Stimulated activated CD4-positive, alpha-beta T cell treated with anti-CD3 and anti-CD28 coated beads, Interleukin-15, amount 100 ng/mL, for 1 hour (primary cell): ENCODE results near the gene CPLANE2.
"Not testable (repeated sequence)": the region's sequence is repeated elsewhere in the genome, so short reads cannot be mapped to it uniquely, and the experiment has no call there.

Experiments
- DNase-seq, 2 donors: peaks; one replicate each; pipeline ENCODE4 v3.0.0-alpha.2; 2020; ENCODE audit warnings: low read depth in 1 of 2, low spot score in 1 of 2

The CPLANE2 gene

DNA sequence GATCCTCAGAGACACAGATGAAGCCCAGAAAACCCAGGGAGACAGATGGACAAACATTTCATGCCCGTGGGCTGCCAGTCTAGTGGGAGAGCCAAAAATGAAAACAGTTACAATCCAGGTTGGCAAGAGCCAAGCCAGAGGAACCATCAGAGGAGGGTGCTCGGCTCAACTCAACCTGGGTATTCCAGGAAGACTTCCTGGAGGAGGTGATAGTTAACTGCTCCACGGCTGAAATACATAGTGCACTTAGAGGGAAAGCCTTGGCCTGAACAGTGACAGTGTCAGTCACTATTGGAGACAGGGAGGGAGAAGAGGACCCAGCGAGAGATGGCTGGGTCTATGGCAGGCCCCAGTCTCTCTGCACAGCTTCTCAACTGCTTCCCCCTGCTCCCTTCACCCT, 26.4 kb downstream of the CPLANE2 start:
- no peak for DNase-seq

DNA sequence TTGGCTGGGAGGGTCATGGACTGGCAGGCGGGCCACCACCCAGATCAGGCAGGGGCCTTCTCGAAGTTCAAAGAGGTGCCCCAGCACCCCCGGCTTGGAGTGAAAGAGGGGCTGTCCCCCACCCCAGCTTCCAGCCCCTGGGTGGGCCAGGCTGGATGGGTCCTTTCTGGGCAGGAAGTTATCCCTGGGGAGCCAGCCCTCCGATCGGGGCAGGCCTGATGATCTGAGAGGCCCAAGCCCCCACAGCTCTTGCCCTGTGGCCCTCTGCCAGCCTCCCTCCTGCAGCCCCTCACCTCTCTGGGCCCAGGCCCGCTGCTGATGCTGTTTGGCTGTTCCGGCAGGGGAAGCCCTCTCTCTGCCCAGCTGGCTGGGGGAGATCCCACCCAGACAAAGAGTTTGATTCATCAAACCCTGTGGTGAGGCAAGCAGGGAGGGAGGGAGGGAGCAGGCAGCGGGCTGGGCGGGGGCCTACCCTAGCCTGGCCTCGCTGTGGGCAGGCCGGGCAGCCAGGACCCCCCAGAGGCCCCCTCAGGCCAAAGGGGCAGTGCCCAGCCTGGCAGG, 27.1 kb downstream of the CPLANE2 start:
- DNase-seq, result no peak

DNA sequence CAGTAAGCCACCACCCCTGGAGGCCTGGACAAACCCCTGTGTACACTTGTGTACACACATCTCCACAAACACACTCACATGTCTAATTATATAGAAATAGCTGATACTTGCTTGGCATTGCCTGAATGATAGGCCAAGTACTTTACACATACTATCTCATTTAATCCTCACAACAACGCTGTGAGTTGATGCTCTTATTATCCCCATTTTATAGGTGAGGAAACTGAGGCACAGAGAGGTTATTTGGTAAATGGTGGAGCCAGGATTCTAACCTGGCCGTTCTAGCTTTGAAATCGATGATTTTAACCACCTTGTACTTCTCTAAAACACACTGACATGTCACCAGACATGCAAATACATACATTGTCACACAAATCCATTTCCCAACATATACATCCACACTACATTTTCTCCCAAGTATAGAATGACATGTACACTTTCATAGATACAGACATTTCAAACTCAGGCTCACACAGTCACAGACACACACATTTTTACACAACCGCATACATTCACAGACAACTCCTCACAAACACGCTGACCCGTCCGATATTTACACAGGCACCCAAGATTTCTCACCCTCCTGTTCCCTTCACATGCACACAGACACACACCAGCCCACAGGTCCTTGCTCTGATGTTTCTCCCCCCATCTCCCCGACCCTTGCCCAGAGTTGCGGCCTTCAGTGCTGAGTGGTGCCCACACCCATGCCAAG, 27.7 kb downstream of the CPLANE2 start:
- no peak for DNase-seq

DNA sequence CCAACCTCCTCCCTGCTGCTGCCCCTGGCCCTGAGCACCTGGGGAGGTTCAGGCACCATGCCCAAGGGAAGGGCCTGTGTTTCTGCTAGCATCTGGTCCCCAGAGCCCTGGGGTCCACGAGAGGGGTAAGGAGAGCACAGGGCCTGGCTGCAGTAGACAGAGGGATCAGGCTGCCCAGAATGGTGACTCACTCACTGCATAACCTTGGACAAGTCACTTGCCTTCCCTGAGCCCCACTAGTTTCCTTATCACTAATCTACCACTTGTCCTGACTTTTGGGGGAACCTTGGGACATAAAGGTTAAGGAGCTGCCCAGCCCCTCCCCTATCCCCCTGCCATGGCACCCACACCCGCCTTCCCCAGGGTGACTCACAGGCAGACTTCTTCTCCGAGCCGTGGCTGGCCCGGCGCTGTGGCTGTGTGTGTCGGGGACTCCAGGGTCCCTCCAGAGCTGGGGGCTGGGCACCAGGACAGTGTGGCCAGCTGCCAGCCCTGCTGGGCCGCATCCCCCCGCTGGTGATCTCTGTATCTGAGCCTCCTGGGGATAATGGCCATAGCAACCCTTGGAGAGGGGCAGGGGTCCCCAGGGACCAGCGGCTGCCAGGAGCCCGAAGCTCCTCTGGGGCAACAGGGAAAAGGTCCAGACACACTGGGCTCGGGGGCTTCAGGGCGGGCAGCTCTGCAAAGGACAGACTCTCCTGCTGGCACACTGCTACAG, 28.6 kb downstream of the CPLANE2 start:
- DNase-seq, result no peak

DNA sequence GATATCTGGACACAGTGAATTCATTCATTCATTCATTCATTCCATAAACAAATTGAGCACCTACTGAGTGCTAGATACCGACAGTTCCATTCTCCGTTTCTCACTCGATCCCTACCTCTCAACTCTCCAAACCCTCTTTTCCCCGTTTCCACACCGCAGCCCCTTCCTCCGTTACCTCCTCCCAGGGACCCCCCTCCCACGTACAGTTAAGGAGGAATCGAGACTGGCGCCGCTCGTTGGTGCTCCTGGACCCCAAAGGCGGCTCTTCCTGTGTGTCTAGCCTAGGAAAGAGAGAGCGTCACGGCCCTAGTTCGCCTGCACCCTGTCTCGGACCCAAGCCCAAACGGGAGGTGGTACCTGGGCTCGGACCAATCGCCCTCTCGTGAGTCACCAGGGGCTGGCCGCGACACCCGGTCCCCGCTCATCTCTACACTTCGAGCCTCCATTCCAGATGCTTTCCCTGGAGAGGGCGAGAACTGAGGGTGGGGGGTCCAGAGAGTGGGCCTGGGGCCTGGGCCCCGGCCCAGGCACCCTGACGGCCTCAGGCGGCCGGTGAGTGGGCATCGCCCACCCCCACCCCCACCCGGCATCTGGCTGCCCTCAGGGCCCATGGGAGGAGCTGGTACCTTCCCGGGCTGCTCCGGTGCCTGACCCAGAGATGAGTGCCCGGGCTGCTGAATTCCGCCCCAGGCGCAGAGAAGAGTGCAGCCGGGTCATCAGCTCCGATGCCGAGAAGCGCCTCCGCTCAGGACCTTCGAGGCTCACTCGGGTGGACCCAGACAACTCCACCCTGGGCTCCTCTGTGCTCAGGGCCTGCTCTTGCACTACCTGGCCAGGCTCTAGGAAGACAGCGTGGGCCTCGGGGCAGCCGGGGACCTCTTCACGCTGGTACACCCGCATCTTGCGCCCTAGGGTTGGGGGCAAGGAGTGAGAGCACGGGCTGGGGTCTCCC, 29.4 kb downstream of the CPLANE2 start:
- DNase-seq, result no peak

DNA sequence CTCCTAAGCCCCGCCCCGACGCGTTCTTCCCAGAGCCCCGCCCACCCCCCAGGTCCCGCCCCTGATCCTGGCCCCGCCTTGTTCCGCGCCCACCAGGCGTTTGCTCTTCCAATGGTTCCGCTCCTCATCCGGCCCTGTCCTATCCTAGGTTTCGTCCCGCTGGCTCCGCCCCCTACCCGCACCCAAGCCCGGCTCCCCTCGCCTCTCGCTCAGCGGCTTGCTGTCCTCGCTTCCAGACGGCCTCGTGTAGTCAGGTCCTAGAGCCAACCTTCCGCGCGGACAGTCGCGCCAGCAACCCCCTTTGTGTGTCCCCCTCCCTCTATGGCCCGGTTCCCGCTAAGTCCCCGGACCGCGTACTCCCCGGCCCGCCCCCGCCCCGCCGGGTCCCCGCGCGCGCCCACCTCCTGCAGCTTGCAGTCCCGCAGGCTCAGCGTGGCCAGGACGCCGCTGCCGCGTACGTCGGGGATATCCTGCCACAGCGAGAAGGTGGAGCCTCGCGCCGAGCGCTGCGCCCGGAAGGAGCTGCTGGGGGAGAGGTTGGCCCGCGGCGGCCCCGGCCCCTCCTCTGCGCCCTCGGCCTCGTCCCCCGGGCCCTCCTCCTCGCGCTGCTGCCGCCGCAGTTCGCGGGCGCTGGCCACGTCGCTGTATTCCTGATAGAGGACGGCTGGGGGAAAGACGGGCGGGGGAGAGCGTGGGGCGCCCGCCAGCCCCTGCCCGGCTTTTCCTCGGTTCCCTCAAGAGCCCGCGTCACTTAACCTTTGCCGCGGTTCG, 30.3 kb downstream of the CPLANE2 start:
- DNase-seq, result peak; percentile 84 to 88

DNA sequence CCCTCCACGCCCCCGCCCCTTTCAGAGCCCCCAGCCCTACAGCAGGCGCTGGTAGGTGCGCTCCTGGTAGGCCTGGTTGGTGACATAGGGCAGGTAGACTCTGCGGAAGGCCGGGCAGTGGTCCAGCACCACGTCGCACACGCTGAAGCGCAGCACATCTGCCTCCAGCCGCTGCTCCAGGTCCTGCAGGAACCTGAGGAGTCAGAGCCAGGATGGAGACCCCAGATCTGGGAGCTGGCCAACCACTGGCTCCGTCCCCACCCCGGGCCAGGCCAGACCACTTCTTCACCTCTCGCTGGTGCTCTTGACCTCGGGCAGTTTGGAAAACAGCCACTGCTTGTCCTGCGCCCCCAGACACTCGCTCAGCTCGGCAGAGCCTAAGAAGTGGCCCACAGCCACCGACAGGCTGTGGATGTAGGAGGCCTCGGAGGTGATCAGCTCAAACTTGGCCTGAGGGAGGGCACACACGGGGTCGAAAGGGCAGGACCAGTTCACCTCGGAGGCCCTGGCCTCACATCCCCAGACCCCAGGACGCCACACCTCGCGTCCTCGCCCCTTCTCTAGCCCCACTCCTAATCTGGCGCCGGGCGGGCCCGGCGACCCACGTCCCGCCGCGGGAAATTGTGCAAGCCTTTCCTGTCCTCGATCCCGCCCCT, 31.0 kb downstream of the CPLANE2 start:
- DNase-seq, result no peak

DNA sequence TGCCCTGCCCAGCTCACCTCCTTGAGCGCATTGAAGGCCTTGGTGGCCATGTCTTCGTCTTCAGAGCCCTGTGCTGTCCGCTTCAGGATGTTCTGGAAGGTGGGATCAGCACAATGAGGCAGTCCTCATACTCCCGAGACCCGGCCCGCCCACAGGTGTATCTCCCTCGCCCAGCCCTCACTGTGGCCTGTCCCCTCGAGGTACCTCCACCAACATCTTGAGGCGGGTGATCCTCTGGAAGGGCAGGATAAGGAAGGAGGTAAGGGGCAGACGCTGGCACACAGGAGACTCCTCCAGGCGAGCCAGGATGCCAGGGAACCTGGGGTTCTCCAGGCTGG, 31.7 kb downstream of the CPLANE2 start:
- no peak for DNase-seq

DNA sequence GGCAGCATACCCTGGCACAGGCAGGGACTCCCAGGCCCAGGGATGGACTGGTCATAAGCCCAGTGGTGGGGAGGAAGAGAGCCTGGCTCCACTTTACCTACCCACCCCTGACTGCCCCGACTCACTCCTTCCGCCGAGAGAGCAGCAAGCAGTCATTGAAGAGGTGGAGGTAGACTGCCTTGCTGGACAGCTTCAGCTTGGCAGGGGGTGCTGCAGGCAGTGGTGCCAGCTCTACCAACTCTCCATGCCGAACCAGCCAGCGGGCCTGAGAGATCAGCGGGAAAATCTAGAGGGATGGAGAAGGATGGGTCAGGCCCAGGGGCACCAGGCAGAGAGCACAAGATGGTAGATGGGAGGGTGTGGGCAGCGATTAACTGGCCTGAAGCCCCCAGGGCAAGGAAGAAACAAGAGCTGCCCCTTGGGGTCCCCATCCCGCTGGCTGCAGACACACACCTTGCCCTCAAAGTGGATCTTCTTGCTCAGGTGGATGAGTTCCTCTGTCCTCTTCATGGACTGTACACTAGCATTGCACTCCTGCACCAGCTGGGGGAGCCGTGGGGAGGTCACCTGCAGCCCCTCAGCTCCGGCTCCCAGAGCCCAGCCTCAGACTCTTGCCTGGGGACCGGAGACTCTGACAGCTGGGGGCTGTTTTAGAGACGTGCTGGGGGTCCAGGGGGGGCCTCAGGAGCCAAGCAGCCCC, 32.2 kb downstream of the CPLANE2 start:
- no peak for DNase-seq

DNA sequence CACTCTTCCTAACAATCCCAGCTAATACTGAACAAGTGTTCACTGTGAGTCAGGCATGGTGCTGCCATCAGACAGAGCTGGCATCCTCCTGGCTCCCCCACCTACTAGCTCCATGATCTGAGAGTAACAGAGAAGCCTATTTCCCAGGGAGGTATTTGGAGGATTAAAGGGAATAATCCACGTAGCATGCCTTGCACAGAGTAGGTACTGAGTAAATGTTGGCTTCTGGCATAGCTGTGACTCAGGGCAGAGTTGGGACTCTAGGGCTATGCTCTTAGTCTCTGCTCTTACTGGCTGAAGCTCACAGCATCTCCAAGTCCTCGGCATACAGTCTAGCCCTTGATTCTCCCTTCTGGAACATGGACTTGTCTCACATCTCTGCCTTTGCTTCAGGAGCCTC, 32.8 kb downstream of the CPLANE2 start:
- no peak for DNase-seq

DNA sequence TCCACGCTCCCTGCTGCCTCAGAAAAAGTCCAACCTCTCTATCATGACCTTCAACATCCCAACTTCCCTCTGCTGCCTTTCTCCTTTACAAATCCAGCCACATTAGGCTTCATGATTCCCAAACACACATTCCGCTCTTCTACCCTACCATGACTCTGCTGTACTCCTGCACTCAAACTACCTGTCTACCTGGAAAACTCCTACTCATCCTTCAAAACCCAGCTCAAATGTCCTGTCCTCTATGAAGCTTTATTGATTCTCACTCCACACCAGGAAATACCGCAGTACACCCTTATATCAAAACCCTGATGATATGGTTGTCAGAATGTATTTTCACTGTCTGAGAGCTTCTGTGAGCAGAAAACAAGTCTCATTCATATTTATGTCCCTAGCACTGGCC, 33.4 kb downstream of the CPLANE2 start:
- no peak for DNase-seq

DNA sequence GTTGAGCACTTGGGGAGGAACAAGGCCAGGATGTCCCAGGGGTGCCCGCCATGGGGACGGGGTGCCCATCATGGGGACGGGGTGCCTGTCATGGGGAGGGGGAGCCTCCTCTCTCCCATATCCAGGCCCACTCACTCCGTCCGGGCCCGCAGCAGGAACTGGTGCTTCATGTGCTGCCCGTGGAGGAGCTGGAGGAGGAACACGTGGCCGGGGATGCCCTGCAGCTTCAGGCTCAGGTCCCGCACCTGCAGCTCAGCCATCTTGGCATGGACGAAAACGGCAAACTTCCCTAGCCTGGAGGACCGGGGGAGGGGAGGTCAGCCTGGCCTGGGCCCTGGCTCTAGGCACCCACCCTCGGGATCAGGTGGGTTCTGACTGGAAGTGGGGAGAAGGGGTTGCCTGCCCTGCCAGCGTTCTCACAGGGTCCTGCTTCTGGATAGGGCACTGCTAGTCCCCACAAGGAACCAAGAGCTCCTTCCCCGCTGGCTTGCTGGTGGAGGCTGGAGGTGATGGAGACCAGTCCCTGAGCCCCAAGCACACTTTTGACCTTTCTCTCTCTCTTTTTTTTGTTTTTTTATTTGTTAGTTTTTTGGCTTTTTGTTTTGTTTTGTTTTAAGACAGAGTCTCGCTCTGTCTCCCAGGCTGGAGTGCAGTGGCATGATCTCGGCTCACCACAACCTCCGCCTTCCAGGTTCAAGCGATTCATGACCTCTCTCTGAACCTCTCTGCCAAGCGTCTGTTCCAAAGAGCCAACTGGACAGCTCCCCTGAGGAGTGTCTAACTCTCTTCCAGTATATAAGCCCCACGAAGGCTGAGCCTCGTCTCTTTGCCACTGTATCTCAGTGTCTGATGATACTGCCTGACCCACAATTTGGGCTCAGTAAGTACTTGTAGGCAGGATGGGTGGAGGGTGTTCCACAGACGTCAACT, 34.4 kb downstream of the CPLANE2 start:
- DNase-seq, result no peak

DNA sequence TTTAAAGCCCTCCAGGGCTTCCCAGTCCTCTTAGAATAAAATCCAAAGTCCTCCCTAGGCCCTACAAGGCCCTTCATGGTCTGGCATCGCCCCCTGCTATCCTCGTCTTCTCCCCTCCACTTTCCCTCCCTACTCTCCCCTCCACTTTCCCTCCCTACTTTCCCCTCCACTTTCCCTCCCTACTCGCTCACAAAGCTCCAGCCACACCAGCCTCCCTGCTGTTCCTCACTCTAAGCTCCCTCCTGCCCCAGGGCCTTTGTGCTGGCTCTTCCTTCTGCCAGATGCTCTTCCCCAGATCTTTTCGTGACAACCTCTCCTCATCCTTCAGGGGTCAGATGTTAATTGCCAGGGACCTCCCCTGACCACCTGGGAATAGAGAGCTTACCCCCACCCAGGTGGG, 37.3 kb downstream of the CPLANE2 start:
- no peak for DNase-seq

DNA sequence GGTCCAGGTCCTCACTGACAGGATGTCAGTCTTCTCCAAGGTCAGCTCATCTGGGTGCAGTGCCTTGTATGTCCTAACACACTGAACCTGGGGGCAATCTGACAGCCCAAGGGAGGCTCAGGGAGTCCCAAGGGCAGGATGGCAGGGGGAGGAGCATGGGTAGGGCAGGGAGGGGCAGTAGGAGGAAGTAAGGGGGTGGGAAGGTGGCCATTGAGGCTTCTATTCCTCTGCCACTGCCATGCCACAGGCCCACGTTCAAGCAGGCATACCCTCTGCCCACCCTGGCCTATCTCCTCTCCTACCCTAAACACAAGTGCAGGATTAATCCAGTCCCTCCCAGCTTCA, 37.9 kb downstream of the CPLANE2 start:
- DNase-seq, result no peak

DNA sequence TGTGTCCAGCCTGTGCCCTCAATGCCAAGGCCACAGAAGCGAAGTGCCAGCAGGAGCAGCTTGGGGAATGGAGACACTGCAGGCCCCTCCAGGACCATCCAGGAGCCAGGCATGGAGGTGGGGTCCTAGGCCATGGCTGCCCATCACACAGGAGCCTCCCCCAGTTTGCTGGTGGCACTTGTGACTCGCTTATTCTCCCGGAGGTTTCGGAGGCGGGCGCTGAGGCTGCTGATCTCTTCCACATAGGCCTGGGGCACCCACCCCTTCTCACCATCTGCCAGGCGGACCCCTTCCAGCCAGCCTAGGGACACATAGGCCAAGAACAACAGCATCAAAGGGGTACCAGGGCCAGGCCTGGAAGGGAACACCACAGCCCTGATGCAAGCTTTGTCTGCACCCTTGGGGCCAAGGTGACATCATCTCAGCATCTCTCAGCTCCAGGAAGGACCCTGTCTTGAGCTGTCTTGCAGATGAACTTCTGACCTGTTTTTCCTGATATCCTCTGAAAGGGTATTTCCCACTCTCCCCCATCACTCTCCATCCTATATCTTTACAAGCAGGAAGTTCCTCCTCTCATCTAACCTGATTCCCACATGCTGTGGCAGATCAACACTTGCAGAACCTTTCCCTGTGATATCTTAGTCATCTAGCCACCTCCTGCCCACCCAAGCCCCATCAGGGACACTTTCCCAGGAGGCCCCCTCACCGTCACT, 38.4 kb downstream of the CPLANE2 start:
- no peak for DNase-seq

DNA sequence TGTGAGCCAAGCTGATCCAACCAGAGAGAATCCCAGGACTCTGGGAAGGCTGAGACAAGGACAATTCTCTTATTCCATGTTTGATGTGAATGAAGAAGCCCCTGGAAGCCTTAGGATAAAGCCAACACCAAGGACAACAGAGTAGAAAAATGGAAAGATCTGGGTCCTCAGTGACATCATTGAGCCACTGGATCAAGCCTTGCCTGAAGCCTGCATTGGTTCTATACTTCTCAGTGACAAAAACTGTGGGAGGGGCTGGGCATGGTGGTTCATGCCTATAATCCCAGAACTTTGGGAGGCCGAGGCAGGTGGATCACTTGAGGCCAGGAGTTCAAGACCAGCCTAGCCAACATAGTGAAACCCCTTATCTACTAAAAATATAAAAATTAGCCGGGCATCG, 40.1 kb downstream of the CPLANE2 start:
- no peak for DNase-seq

DNA sequence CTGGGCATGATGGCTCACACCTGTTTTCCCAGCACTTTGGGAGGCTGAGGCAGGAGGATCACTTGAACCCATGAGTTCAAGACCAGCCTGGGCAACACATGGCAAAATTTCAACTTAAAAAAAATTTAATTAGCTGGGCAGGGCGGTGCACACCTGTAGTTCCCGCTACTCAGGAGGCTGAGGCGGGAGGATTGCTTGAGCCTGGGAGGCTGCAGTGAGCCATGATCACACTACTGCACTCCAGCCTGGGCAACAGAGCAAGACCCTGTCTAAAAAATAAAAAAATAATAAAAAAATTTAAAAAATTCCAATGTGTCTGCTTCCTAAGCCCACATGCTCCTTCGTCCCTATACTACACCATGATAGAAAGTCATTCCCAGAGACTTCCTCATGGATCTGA, 40.8 kb downstream of the CPLANE2 start:
- DNase-seq, result not testable (repeated sequence)

DNA sequence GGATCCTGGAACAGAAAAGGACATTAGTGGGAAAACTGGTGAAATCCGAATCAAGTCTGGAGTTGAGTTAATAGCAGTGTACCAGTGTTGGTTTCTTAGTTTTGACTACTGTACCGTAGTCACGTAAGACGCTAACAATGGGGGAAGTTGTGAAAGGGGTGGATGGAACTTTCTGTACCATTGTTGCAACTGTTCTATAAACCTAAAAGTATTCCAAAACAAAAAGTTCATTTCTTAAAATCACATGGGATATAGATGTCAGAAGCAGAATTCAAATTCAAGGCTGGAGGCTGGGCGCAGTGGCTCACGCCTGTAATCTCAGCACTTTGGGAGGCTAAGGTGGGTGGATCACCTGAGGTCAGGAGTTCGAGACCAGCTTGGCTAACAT, 41.5 kb downstream of the CPLANE2 start:
- DNase-seq, result no peak
